Neural crest cell (in vitro differentiated cells): ENCODE measurements around the gene DHRS7C. TPM values are rescaled to one million over a fixed set of nuclear protein-coding genes. Genes with fewer than 3 reads are reported as not detected.

Experiments
- DNase-seq: peaks from one replicate; pipeline ENCODE4 v3.0.0; 2021; ENCODE audit warnings: low read depth, mixed read lengths, low spot score
- H3K27ac Mint-ChIP-seq: one replicate; pipeline ENCODE4 v1.8.0; 2021; ENCODE audit warnings: mild to moderate bottlenecking, mixed read lengths; ENCODE audit not compliant: unreplicated experiment
- H3K27me3 Mint-ChIP-seq: 2 replicates; pipeline ENCODE4 v1.8.0; 2021; ENCODE audit warnings: low read depth, mild to moderate bottlenecking, mixed read lengths
- H3K36me3 Mint-ChIP-seq: 2 replicates; pipeline ENCODE4 v1.8.0; 2021; ENCODE audit warnings: low read depth, mild to moderate bottlenecking, mixed read lengths
- H3K4me1 Mint-ChIP-seq: 2 replicates; pipeline ENCODE4 v1.8.0; 2021; ENCODE audit warnings: mixed read lengths
- H3K4me3 Mint-ChIP-seq: one replicate; pipeline ENCODE4 v1.8.0; 2021; ENCODE audit warnings: mild to moderate bottlenecking, mixed read lengths
- H3K9me3 Mint-ChIP-seq: 2 replicates; pipeline ENCODE4 v1.8.0; 2021; ENCODE audit warnings: mixed read lengths
- CTCF ChIP-seq: fragments of 200-600 bp; sonication (generic); conservative IDR thresholded peaks from 2 replicates; pipeline ENCODE4 v1.5.0; 2021; ENCODE audit warnings: antibody characterized with exemption, mild to moderate bottlenecking
- total RNA-seq: library from RNA; stranded (reverse); gene quantifications from 2 replicates; pipeline ENCODE4 v1.2.1, GENCODE V29; 2021

The DHRS7C gene
- total RNA-seq, 1 donor from 2014 or later: not detected

GRCh38 chr17:9725575-9725974 lies 65.8 kb downstream of the DHRS7C start:
- TF ChIP-seq CTCF: no peak
- H3K27ac Mint-ChIP-seq: peak overlapping the region; percentile 95
- peak overlapping the region; percentile 46 for H3K4me3 Mint-ChIP-seq
- H3K4me1 Mint-ChIP-seq: peaks cover 27% of the 10 kb centered on the region
- DNase-seq: peak; percentile 41
- no peaks in the 10 kb centered on the region for H3K9me3 Mint-ChIP-seq
- H3K36me3 Mint-ChIP-seq: no peaks in the 10 kb centered on the region
- no peaks in the 10 kb centered on the region for H3K27me3 Mint-ChIP-seq

Other genes with a start within 250 kb of the DHRS7C start
- 56.6 and 59.9 TPM in 2 replicates for gene STX8, start 215.8 kb downstream of the DHRS7C start, total RNA-seq
- not detected in 2 replicates for gene CFAP52, start 214.9 kb downstream of the DHRS7C start, total RNA-seq
- 2.0 and 2.7 TPM in 2 replicates for gene USP43, start 146.1 kb downstream of the DHRS7C start, total RNA-seq
- not detected in 2 replicates for gene GSG1L2, start 30.5 kb upstream of the DHRS7C start, total RNA-seq
- not detected in 2 replicates for gene GLP2R, start 34.3 kb upstream of the DHRS7C start, total RNA-seq
- 0.09 and 0.35 TPM in 2 replicates for gene RCVRN, start 113.7 kb upstream of the DHRS7C start, total RNA-seq